KMS-11 (cell line): Measurements from ENCODE around the gene HCRTR1.

ENCODE experiments used
- H2AFZ ChIP-seq: fragments of 200-600 bp; sonication (generic); 2 replicates; pipeline ENCODE4 v1.6.1; 2016; ENCODE audit warnings: antibody characterized with exemption, mixed run types, low read depth
- H3K27ac ChIP-seq: fragments of 200-600 bp; sonication (generic); 2 replicates; pipeline ENCODE4 v1.6.1; 2016; ENCODE audit warnings: mild to moderate bottlenecking, mixed run types
- H3K27me3 ChIP-seq: fragments of 200-600 bp; sonication (generic); 2 replicates; pipeline ENCODE4 v1.6.1; 2017; ENCODE audit warnings: mild to moderate bottlenecking, low read depth, mixed run types, moderate library complexity; ENCODE audit not compliant: insufficient read depth
- H3K36me3 ChIP-seq: fragments of 200-600 bp; sonication (generic); 2 replicates; pipeline ENCODE4 v1.6.1; 2017; ENCODE audit warnings: mild to moderate bottlenecking, mixed run types; ENCODE audit not compliant: insufficient read depth
- H3K4me1 ChIP-seq: fragments of 200-600 bp; sonication (generic); 2 replicates; pipeline ENCODE4 v1.6.1; 2016; ENCODE audit warnings: mild to moderate bottlenecking, low read depth, mixed run types; ENCODE audit not compliant: poor library complexity, severe bottlenecking
- H3K4me2 ChIP-seq: fragments of 200-600 bp; sonication (generic); 2 replicates; pipeline ENCODE4 v1.7.0; 2016; ENCODE audit warnings: mild to moderate bottlenecking, mixed run types
- H3K4me3 ChIP-seq: fragments of 200-600 bp; sonication (generic); IDR thresholded peaks from 2 replicates; pipeline ENCODE4 v1.6.1; 2017; ENCODE audit warnings: low read depth, low read length, mixed read lengths; ENCODE audit not compliant: insufficient read depth
- H3K79me2 ChIP-seq: fragments of 200-600 bp; sonication (generic); 2 replicates; pipeline ENCODE4 v1.6.1; 2016; ENCODE audit warnings: low read depth, mixed run types; ENCODE audit not compliant: insufficient read depth
- H3K9ac ChIP-seq: fragments of 200-600 bp; sonication (generic); 2 replicates; pipeline ENCODE4 v1.6.1; 2016; ENCODE audit warnings: mild to moderate bottlenecking, mixed run types
- H4K20me1 ChIP-seq: fragments of 200-600 bp; sonication (generic); 2 replicates; pipeline ENCODE4 v1.6.1; 2016; ENCODE audit warnings: mild to moderate bottlenecking, mixed run types; ENCODE audit not compliant: insufficient read depth
- TF ChIP-seq, protein P1 (sequence below): fragments of 200-600 bp; sonication (generic); conservative IDR thresholded peaks from 2 replicates; pipeline ENCODE4 v1.6.1; 2017; ENCODE audit warnings: low read depth, mild to moderate bottlenecking, antibody characterized with exemption, low read length, moderate library complexity, mixed read lengths

Gene HCRTR1

DNA sequence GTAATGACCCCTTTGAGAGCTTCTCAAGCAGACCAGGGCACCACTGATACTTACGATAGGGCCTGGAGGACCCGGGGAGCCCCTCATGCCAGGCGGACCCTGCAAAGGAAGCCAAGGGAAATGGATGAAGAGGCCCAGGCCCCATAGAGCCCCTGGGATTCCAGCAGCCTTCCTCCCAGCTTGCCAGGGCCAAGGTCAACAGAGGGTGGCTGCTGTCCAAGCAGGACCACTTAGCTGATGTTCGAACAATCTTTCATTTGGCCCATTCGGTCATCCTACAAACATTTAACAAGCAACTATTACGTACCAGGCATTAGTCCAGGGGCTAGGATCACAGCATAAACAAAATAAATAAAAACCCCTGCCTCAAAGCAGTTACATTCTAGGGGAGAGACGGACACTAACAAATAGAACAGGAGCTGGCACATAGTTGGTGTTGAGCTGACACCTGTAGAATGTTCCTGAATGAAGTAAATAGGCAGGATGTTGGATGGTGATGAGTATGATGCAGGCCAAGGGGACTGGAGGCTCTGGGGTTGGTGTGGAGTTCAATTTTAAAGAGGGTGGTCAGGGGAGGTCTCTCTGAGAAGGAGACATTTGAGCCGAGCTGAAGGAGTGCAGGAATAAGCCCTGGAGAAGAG is 54.2 kb downstream of the HCRTR1 start:
- TF ChIP-seq, protein P1, sequence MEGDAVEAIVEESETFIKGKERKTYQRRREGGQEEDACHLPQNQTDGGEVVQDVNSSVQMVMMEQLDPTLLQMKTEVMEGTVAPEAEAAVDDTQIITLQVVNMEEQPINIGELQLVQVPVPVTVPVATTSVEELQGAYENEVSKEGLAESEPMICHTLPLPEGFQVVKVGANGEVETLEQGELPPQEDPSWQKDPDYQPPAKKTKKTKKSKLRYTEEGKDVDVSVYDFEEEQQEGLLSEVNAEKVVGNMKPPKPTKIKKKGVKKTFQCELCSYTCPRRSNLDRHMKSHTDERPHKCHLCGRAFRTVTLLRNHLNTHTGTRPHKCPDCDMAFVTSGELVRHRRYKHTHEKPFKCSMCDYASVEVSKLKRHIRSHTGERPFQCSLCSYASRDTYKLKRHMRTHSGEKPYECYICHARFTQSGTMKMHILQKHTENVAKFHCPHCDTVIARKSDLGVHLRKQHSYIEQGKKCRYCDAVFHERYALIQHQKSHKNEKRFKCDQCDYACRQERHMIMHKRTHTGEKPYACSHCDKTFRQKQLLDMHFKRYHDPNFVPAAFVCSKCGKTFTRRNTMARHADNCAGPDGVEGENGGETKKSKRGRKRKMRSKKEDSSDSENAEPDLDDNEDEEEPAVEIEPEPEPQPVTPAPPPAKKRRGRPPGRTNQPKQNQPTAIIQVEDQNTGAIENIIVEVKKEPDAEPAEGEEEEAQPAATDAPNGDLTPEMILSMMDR = no peak
- no peaks in the 10 kb centered on the region for H3K36me3 ChIP-seq
- H3K4me1 ChIP-seq = peaks cover 10% of the 10 kb centered on the region
- H2AFZ ChIP-seq = no peak overlapping the region
- H4K20me1 ChIP-seq = no peaks in the 10 kb centered on the region
- H3K4me3 ChIP-seq = no peak overlapping the region
- no peaks in the 10 kb centered on the region for H3K79me2 ChIP-seq
- H3K27ac ChIP-seq = no peak overlapping the region
- H3K27me3 ChIP-seq = peaks cover 27% of the 10 kb centered on the region; the same call in 1 of the 2 replicates
- no peak overlapping the region for H3K4me2 ChIP-seq
- no peak overlapping the region for H3K9ac ChIP-seq

GRCh38 chr1:31672986-31673385 is 55.5 kb downstream of the HCRTR1 start:
- Histone ChIP-seq H3K36me3 (no peaks in the 10 kb centered on the region), H3K79me2 (no peaks in the 10 kb centered on the region), H3K9ac (no peak overlapping the region), H3K27ac (no peak overlapping the region), H4K20me1 (no peaks in the 10 kb centered on the region), H2AFZ (no peak overlapping the region), H3K27me3 (peaks cover 29% of the 10 kb centered on the region; the same call in 1 of the 2 replicates), H3K4me3 (no peak overlapping the region), H3K4me1 (peaks cover 10% of the 10 kb centered on the region), H3K4me2 (no peak overlapping the region)
- TF ChIP-seq, protein P1 = no peak

GRCh38 chr1:31673433-31673832 is 55.9 kb downstream of the HCRTR1 start:
- no peaks in the 10 kb centered on the region for H3K36me3 ChIP-seq
- H3K9ac ChIP-seq = no peak overlapping the region
- TF ChIP-seq, protein P1 = no peak
- H3K4me1 ChIP-seq = peaks cover 10% of the 10 kb centered on the region
- no peak overlapping the region for H3K4me3 ChIP-seq
- no peak overlapping the region for H3K4me2 ChIP-seq
- no peak overlapping the region for H2AFZ ChIP-seq
- peaks cover 31% of the 10 kb centered on the region; the same call in 1 of the 2 replicates for H3K27me3 ChIP-seq
- no peak overlapping the region for H3K27ac ChIP-seq
- H3K79me2 ChIP-seq = no peaks in the 10 kb centered on the region
- H4K20me1 ChIP-seq = no peaks in the 10 kb centered on the region

- H3K4me1 ChIP-seq = peaks cover 4% of the 10 kb centered on the region
- no peak overlapping the region for H3K9ac ChIP-seq
- H3K4me2 ChIP-seq = no peak overlapping the region
- H4K20me1 ChIP-seq = no peaks in the 10 kb centered on the region
- no peak overlapping the region for H2AFZ ChIP-seq
- no peak overlapping the region for H3K4me3 ChIP-seq
- H3K79me2 ChIP-seq = no peaks in the 10 kb centered on the region
- H3K27me3 ChIP-seq = peaks cover 30% of the 10 kb centered on the region
- no peaks in the 10 kb centered on the region for H3K36me3 ChIP-seq
- TF ChIP-seq, protein P1 = no peak
- H3K27ac ChIP-seq = no peak overlapping the region
These were observed 57.1 kb downstream of the HCRTR1 start for GRCh38 chr1:31674626-31675025.
